ENCODE results near the gene TOP1. TPM values are rescaled to one million over a fixed set of nuclear protein-coding genes. Genes with fewer than 3 reads are reported as not detected.

TOP1 gene
- polyA plus RNA-seq, 1 of the 3 experiments (the other 2 are of a cell fraction), result 11.9 TPM

DNA sequence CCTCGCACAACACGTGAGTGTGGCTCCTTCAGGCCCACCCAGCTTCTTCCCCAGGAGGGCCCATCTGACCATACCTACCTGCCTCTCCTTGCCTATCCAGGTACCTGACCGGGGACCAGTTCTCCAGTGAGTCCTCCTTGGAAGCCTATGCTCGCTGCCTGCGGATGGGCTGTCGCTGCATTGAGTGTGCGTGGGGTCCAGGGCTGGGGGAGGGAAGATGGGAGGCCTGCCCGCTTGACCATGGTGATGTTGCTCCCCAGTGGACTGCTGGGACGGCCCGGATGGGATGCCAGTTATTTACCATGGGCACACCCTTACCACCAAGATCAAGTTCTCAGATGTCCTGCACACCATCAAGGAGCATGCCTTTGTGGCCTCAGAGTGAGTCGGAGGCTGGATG, 135.2 kb downstream of the TOP1 start:
- DNase-seq, result no peak
- no peaks in the 10 kb centered on the region for H3K9me2 ChIP-seq
- H3K27me3 ChIP-seq (ENCODE audit: insufficient read depth), result no peaks in the 10 kb centered on the region
- no peak overlapping the region for H3K4me2 ChIP-seq
- H3K36me3 ChIP-seq (replicated peaks in 1 of 2; ENCODE audit: control insufficient read depth in 1 of 2, insufficient read depth in 2 of 2, low read length in 1 of 2), result peaks cover 34 to 81% of the 10 kb centered on the region in 2 experiments
- no peaks in the 10 kb centered on the region for H3K9me3 ChIP-seq
- H4K20me1 ChIP-seq (ENCODE audit: insufficient read depth), result peaks cover 20% of the 10 kb centered on the region
- no peaks in the 10 kb centered on the region for H3F3A ChIP-seq (replicated peaks; ENCODE audit: insufficient read depth)
- POLR2A ChIA-PET, result no interaction called here
- CTCF ChIA-PET, result interaction anchor here (1.0 to 9.8 kb wide), 2 partner anchors 8 to 9 kb away, joined by 5 to 67 read pairs; no protein-coding TSS in a partner anchor
- TF ChIP-seq GATA2 (CRISPR knock-in tag; IDR thresholded peaks at IDR 0.05) (no peak), PBX3 (IDR thresholded peaks at IDR 0.05) (no peak), SMC3 (IDR thresholded peaks at IDR 0.05; ENCODE audit: low read depth, low read length) (no peak), JUND (IDR thresholded peaks at IDR 0.05) (no peak), EZH2phosphoT487 (IDR thresholded peaks at IDR 0.05; ENCODE audit: borderline replicate concordance, low read depth) (no peak)
- no peak overlapping the region for H3K4me3 ChIP-seq (ENCODE audit: low read depth in 2 of 2, low read length in 1 of 2)
- peaks cover 20% of the 10 kb centered on the region; the same call in 1 of the 2 replicates for H3K79me2 ChIP-seq (ENCODE audit: insufficient read depth)
- WGBS (ENCODE audit: low lambda C conversion rate), result 100% methylated on average over 3 of the region's 11 CpGs
- no peak overlapping the region for H3K9ac ChIP-seq
- H2AFZ ChIP-seq (ENCODE audit: low read depth), result no peak overlapping the region
- no peak overlapping the region; a peak in 1 of 4 replicates for H3K27ac ChIP-seq (ENCODE audit: low read depth in 2 of 2, low read length in 1 of 2)
- no peaks in the 10 kb centered on the region for H3K4me1 ChIP-seq (ENCODE audit: control insufficient read depth in 1 of 2, insufficient read depth in 2 of 2, low read depth in 1 of 2, low read length in 1 of 2)

DNA sequence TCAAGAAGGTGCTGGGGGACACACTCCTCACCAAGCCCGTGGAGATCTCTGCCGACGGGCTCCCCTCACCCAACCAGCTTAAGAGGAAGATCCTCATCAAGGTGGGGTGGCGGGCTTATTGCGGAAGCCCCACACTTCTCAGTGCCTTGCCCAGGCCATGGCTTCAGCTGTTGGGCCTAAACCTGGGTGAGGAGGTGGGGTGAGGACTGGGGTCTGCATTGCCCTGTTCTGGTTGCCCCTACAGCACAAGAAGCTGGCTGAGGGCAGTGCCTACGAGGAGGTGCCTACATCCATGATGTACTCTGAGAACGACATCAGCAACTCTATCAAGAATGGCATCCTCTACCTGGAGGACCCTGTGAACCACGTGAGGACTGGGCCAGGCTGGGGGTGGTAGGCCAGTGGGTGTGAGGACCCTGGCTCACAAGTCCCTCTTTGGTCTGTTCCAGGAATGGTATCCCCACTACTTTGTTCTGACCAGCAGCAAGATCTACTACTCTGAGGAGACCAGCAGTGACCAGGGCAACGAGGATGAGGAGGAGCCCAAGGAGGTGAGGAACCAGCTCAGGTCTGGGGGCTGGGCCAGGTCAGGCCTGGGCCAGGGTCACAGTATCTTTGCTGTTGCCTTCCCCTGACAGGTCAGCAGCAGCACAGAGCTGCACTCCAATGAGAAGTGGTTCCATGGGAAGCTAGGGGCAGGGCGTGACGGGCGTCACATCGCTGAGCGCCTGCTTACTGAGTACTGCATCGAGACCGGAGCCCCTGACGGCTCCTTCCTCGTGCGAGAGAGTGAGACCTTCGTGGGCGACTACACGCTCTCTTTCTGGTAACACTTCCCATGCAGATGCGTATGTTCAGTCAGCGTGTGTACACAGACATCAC, 136.6 kb downstream of the TOP1 start:
- H3K4me1 ChIP-seq (ENCODE audit: control insufficient read depth in 1 of 2, insufficient read depth in 2 of 2, low read depth in 1 of 2, low read length in 1 of 2), result no peaks in the 10 kb centered on the region
- POLR2A ChIA-PET, result no interaction called here
- H3K9me2 ChIP-seq, result no peaks in the 10 kb centered on the region
- no peak for TF ChIP-seq PBX3 (IDR thresholded peaks at IDR 0.05)
- TF ChIP-seq YY1 (IDR thresholded peaks at IDR 0.05; ENCODE audit: low read depth), result no peak
- H3K27ac ChIP-seq (ENCODE audit: low read depth in 2 of 2, low read length in 1 of 2), result no peak overlapping the region
- H3F3A ChIP-seq (replicated peaks; ENCODE audit: insufficient read depth), result no peaks in the 10 kb centered on the region
- H3K27me3 ChIP-seq (ENCODE audit: insufficient read depth), result no peaks in the 10 kb centered on the region
- no peaks in the 10 kb centered on the region for H3K9me3 ChIP-seq
- CTCF ChIA-PET, result interaction anchor here (0.9 to 1.8 kb wide), 5 partner anchors 8 to 191 kb away, joined by 3 to 5 read pairs (median 3); no protein-coding TSS in a partner anchor
- peaks cover 7% of the 10 kb centered on the region; the same call in 1 of the 2 replicates for H3K79me2 ChIP-seq (ENCODE audit: insufficient read depth)
- WGBS (ENCODE audit: low lambda C conversion rate), result 93% methylated on average over 20 of the region's 24 CpGs
- H3K4me2 ChIP-seq, result no peak overlapping the region
- H2AFZ ChIP-seq (ENCODE audit: low read depth), result no peak overlapping the region
- DNase-seq, result no peak
- no peak overlapping the region for H3K4me3 ChIP-seq (ENCODE audit: low read depth in 2 of 2, low read length in 1 of 2)
- H4K20me1 ChIP-seq (ENCODE audit: insufficient read depth), result 0 out of 2 replicates have a peak, but pooled peaks cover 6% of the 10 kb centered on the region
- H3K36me3 ChIP-seq (replicated peaks in 1 of 2; ENCODE audit: control insufficient read depth in 1 of 2, insufficient read depth in 2 of 2, low read length in 1 of 2), result peaks cover 39 to 87% of the 10 kb centered on the region in 2 experiments
- no peak overlapping the region for H3K9ac ChIP-seq
